T-cell (primary cell): ENCODE measurements around the gene GPR75. TPM values are rescaled to one million over a fixed set of nuclear protein-coding genes. Genes with fewer than 3 reads are reported as not detected.
"Not testable (repeated sequence)": the region's sequence is repeated elsewhere in the genome, so short reads cannot be mapped to it uniquely, and the experiment has no call there.

Experiments used
- ATAC-seq, 4 experiments: fragments of 200-7000 bp in 3 of 4; fragments of 150-1000 bp in 1 of 4; cut with Tn5 transposase; replicated peaks in 1 of 4; 1 replicate in 3 of 4; 2 replicates in 1 of 4; pipeline ENCODE4 v1.10.0; 2021; ENCODE audit warnings: moderate library complexity in 3 of 4, mild to moderate bottlenecking in 2 of 4, moderate number of reproducible peaks in 1 of 4
- CTCF ChIA-PET, 2 donors: fragments of 300-600 bp; sonication (Branson Sonifier 250); formaldehyde crosslinking; loops; one replicate each; lab custom pipeline; 2022; ENCODE audit warnings: antibody characterized with exemption in 2 of 2; lab: Charles Lee
- POLR2A ChIA-PET, 2 donors: fragments of 300-600 bp; sonication (Branson Sonifier 250); formaldehyde crosslinking; loops; one replicate each; lab custom pipeline; 2022; ENCODE audit warnings: antibody characterized with exemption in 2 of 2; lab: Charles Lee
- DNase-seq, 35 experiments: peaks; one replicate each; pipeline versions ENCODE4 v3.0.0 to v3.0.0-alpha.2; 2013 to 2023
- H3K27ac ChIP-seq: one replicate; pipeline ENCODE4 v1.5.1; 2013; ENCODE audit warnings: low read length
- H3K27me3 ChIP-seq, 2 experiments: replicated peaks in 1 of 2; 1 replicate in 1 of 2; 2 replicates in 1 of 2; pipeline versions ENCODE4 v1.6.1 to v1.7.0; 2013; ENCODE audit warnings: low read length in 1 of 2, mixed read lengths in 1 of 2; ENCODE audit not compliant: control insufficient read depth in 2 of 2, insufficient read depth in 2 of 2; ENCODE audit errors: extremely low read depth in 1 of 2
- H3K36me3 ChIP-seq, 2 donors: 1 replicate in 1 of 2; 2 replicates in 1 of 2; pipeline versions ENCODE4 v1.6.1 to v1.7.0; 2013; ENCODE audit warnings: low read length in 1 of 2; ENCODE audit not compliant: control insufficient read depth in 2 of 2, insufficient read depth in 1 of 2; ENCODE audit errors: extremely low read depth in 1 of 2
- H3K4me1 ChIP-seq, 2 experiments: 1 replicate in 1 of 2; 2 replicates in 1 of 2; pipeline versions ENCODE4 v1.6.1 to v1.7.0; 2013; ENCODE audit warnings: low read length in 2 of 2, mixed read lengths in 1 of 2; ENCODE audit not compliant: insufficient read depth in 2 of 2, control insufficient read depth in 1 of 2; ENCODE audit errors: extremely low read depth in 1 of 2
- H3K4me3 ChIP-seq, 2 donors: 1 replicate in 1 of 2; 2 replicates in 1 of 2; pipeline versions ENCODE4 v1.5.1 to v1.7.0; 2013; ENCODE audit warnings: mild to moderate bottlenecking in 2 of 2, low read length in 1 of 2, moderate library complexity in 1 of 2; ENCODE audit not compliant: control insufficient read depth in 1 of 2; ENCODE audit errors: extremely low read depth in 1 of 2
- H3K9me3 ChIP-seq: 2 replicates; pipeline ENCODE4 v1.7.0; 2013
- H3K27ac Mint-ChIP-seq, 2 donors: one replicate each; pipeline ENCODE4 v1.8.0; 2020 to 2021; ENCODE audit warnings: mild to moderate bottlenecking in 2 of 2, mixed read lengths in 2 of 2
- H3K27me3 Mint-ChIP-seq, 2 donors: one replicate each; pipeline ENCODE4 v1.8.0; 2021 to 2022; ENCODE audit warnings: mixed read lengths in 2 of 2
- H3K36me3 Mint-ChIP-seq: one replicate; pipeline ENCODE4 v1.8.0; 2021; ENCODE audit warnings: mixed read lengths
- H3K4me1 Mint-ChIP-seq, 3 donors: one replicate each; pipeline ENCODE4 v1.8.0; 2020 to 2022; ENCODE audit warnings: mixed read lengths in 3 of 3, mild to moderate bottlenecking in 1 of 3
- H3K4me3 Mint-ChIP-seq, 3 donors: one replicate each; pipeline ENCODE4 v1.8.0; 2020 to 2022; ENCODE audit warnings: mild to moderate bottlenecking in 3 of 3, mixed read lengths in 3 of 3, moderate library complexity in 3 of 3
- H3K9me3 Mint-ChIP-seq, 3 donors: one replicate each; pipeline ENCODE4 v1.8.0; 2020 to 2022; ENCODE audit warnings: mixed read lengths in 3 of 3
- WGBS: methylation state at CpG from one replicate; pipeline ENCODE4 v1.1.5; 2013; ENCODE audit warnings: missing lambda C conversion rate; ENCODE audit not compliant: insufficient coverage; 5-methylcytosine and 5-hydroxymethylcytosine counted together
- total RNA-seq, 35 experiments: library from RNA in 6 of 35; stranded (reverse) in 6 of 35; fragments of 120-200 nt in 1 of 35; gene quantifications; one replicate each; pipeline versions ENCODE4 v1.2.1 to v1.2.4 and lab custom pipeline; 2013 to 2026

The GPR75 gene
- total RNA-seq, 5 donors from 2014 or later (not counting 1 experiment from before 2014, with no cell fraction given), result 2.3 to 3.4 (median 3.0) TPM

GRCh38 chr2:53829273-53829979, 30.3 kb downstream of the GPR75 start:
- no peaks in the 10 kb centered on the region for H3K27me3 Mint-ChIP-seq
- ChIA-PET POLR2A (no interaction called here), CTCF (no interaction called here)
- peaks cover 4 to 10% (median 6%) of the 10 kb centered on the region in 3 donors for H3K9me3 Mint-ChIP-seq
- Histone ChIP-seq H3K36me3 (no peaks in the 10 kb centered on the region), H3K4me3 (no peak overlapping the region), H3K9me3 (no peaks in the 10 kb centered on the region), H3K27ac (no peak overlapping the region), H3K27me3 (no peaks in the 10 kb centered on the region), H3K4me1 (no peaks in the 10 kb centered on the region)
- peaks cover 38% of the 10 kb centered on the region for H3K36me3 Mint-ChIP-seq
- H3K27ac Mint-ChIP-seq, result no peak overlapping the region
- ATAC-seq, result no peak
- WGBS, result 88% methylated on average over 10 of the region's 11 CpGs
- no peak overlapping the region for H3K4me3 Mint-ChIP-seq
- no peaks in the 10 kb centered on the region for H3K4me1 Mint-ChIP-seq
- DNase-seq, result no peak

GRCh38 chr2:53828331-53828730, 31.4 kb downstream of the GPR75 start:
- Histone ChIP-seq H3K27ac (no peak overlapping the region), H3K4me1 (no peaks in the 10 kb centered on the region), H3K4me3 (no peak overlapping the region), H3K27me3 (no peaks in the 10 kb centered on the region), H3K36me3 (no peaks in the 10 kb centered on the region), H3K9me3 (no peaks in the 10 kb centered on the region)
- ChIA-PET CTCF (no interaction called here), POLR2A (no interaction called here)
- Mint-ChIP-seq H3K4me3 (no peak overlapping the region), H3K4me1 (no peaks in the 10 kb centered on the region), H3K27me3 (no peaks in the 10 kb centered on the region), H3K9me3 (peaks cover 4 to 10% (median 6%) of the 10 kb centered on the region in 3 donors), H3K27ac (no peak overlapping the region), H3K36me3 (peaks cover 29% of the 10 kb centered on the region)
- ATAC-seq (no peak), DNase-seq (no peak)
- WGBS, result no CpG with 5 or more reads among the region's 4 CpGs

- ATAC-seq (no peak), DNase-seq (no peak)
- H3K9me3 Mint-ChIP-seq, result peaks cover 4 to 10% (median 6%) of the 10 kb centered on the region in 3 donors
- H3K27me3 ChIP-seq, result no peaks in the 10 kb centered on the region
- no peak overlapping the region for H3K4me3 Mint-ChIP-seq
- no peaks in the 10 kb centered on the region for H3K27me3 Mint-ChIP-seq
- H3K4me3 ChIP-seq, result no peak overlapping the region
- peaks cover 24% of the 10 kb centered on the region for H3K36me3 Mint-ChIP-seq
- H3K27ac Mint-ChIP-seq, result no peak overlapping the region
- H3K27ac ChIP-seq, result no peak overlapping the region
- CTCF ChIA-PET, result no interaction called here
- H3K9me3 ChIP-seq, result no peaks in the 10 kb centered on the region
- POLR2A ChIA-PET, result no interaction called here
- no peaks in the 10 kb centered on the region for H3K4me1 ChIP-seq
- WGBS, result 86% methylated on average over 1 of the region's 3 CpGs
- no peaks in the 10 kb centered on the region for H3K4me1 Mint-ChIP-seq
- no peaks in the 10 kb centered on the region for H3K36me3 ChIP-seq
These were observed 32.2 kb downstream of the GPR75 start for GRCh38 chr2:53827398-53828175.

- Mint-ChIP-seq H3K27ac (no peak overlapping the region), H3K4me3 (no peak overlapping the region), H3K4me1 (no peaks in the 10 kb centered on the region), H3K36me3 (peaks cover 18% of the 10 kb centered on the region), H3K27me3 (no peaks in the 10 kb centered on the region), H3K9me3 (peaks cover 4 to 10% (median 6%) of the 10 kb centered on the region in 3 donors)
- WGBS, result no CpG with 5 or more reads among the region's 3 CpGs
- Histone ChIP-seq H3K9me3 (no peaks in the 10 kb centered on the region), H3K27ac (no peak overlapping the region), H3K36me3 (no peaks in the 10 kb centered on the region), H3K4me1 (no peaks in the 10 kb centered on the region), H3K27me3 (no peaks in the 10 kb centered on the region), H3K4me3 (no peak overlapping the region)
- no peak for ATAC-seq
- no peak for DNase-seq
- ChIA-PET CTCF (interaction anchor here in 1 of 2 donors (0.5 kb wide), 1 partner anchor 860 kb away, joined by 3 read pairs; no protein-coding TSS in a partner anchor), POLR2A (no interaction called here)
These were observed 33.0 kb downstream of the GPR75 start for GRCh38 chr2:53826587-53827397.

DNA sequence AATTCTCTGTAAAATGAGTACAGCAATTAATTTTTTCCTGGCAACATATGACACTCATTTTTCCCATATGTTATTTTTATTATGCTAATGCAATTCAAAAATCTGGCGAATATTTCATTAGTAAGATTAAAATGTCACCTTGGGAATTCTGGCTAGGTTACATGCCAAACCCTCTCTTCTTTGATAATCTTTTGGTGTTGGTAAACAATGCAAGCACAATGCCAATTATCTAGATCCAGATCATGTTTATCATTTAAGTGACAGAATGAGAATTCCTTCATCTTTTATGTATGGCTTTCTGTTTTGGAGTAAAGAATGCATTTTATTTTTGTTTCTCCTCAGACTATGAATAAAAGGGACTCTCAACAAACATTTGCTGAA, 33.7 kb downstream of the GPR75 start:
- CTCF ChIA-PET, result no interaction called here
- POLR2A ChIA-PET, result no interaction called here
- no peaks in the 10 kb centered on the region for H3K27me3 Mint-ChIP-seq
- H3K9me3 Mint-ChIP-seq, result peaks cover 4 to 10% (median 6%) of the 10 kb centered on the region in 3 donors
- no peak overlapping the region for H3K27ac Mint-ChIP-seq
- no peaks in the 10 kb centered on the region for H3K4me1 Mint-ChIP-seq
- no peak overlapping the region for H3K4me3 Mint-ChIP-seq
- ATAC-seq (no peak), DNase-seq (no peak)
- no peaks in the 10 kb centered on the region for H3K27me3 ChIP-seq
- H3K36me3 ChIP-seq, result no peaks in the 10 kb centered on the region
- H3K9me3 ChIP-seq, result no peaks in the 10 kb centered on the region
- no CpG with 5 or more reads among the region's 1 CpG for WGBS
- no peak overlapping the region for H3K4me3 ChIP-seq
- peaks cover 12% of the 10 kb centered on the region for H3K36me3 Mint-ChIP-seq
- H3K27ac ChIP-seq, result no peak overlapping the region
- no peaks in the 10 kb centered on the region for H3K4me1 ChIP-seq

- H3K27ac ChIP-seq, ATAC-seq, H3K4me3 ChIP-seq, POLR2A ChIA-PET, DNase-seq, H3K4me1 Mint-ChIP-seq, H3K4me1 ChIP-seq, H3K9me3 Mint-ChIP-seq, H3K4me3 Mint-ChIP-seq, H3K36me3 ChIP-seq, CTCF ChIA-PET, H3K27ac Mint-ChIP-seq, H3K9me3 ChIP-seq, H3K27me3 Mint-ChIP-seq, H3K27me3 ChIP-seq: not testable (repeated sequence)
- WGBS, result 78% methylated on average over 3 of the region's 9 CpGs
- peaks cover 20% of the 10 kb centered on the region for H3K36me3 Mint-ChIP-seq
These were observed 36.1 kb downstream of the GPR75 start for GRCh38 chr2:53823639-53824038.
